Stomach smooth muscle (tissue), 2 donors: ENCODE data around the gene FIBCD1.
A peak's percentile ranks its signal among the peaks of the same experiment; 100 is the strongest.

ENCODE experiments used
- H3K27ac ChIP-seq: one replicate; pipeline ENCODE4 v1.7.0; 2013; ENCODE audit warnings: mild to moderate bottlenecking, low read length, inconsistent platforms
- H3K27me3 ChIP-seq, 2 donors: one replicate each; pipeline ENCODE4 v1.7.0; 2013; ENCODE audit warnings: low read length in 2 of 2; ENCODE audit not compliant: insufficient read depth in 2 of 2, control insufficient read depth in 1 of 2
- H3K36me3 ChIP-seq, 2 donors: one replicate each; pipeline ENCODE4 v1.7.0; 2013; ENCODE audit warnings: low read length in 2 of 2; ENCODE audit not compliant: control insufficient read depth in 2 of 2, insufficient read depth in 2 of 2
- H3K4me1 ChIP-seq: one replicate; pipeline ENCODE4 v1.7.0; 2013; ENCODE audit warnings: low read length; ENCODE audit not compliant: control insufficient read depth, insufficient read depth
- H3K4me3 ChIP-seq, 2 donors: one replicate each; pipeline ENCODE4 v1.7.0; 2013; ENCODE audit warnings: low read length in 2 of 2
- H3K9ac ChIP-seq, 2 donors: one replicate each; pipeline ENCODE4 v1.7.0; 2013; ENCODE audit warnings: low read length in 2 of 2, mild to moderate bottlenecking in 1 of 2
- H3K9me3 ChIP-seq, 2 donors: one replicate each; pipeline ENCODE4 v1.7.0; 2013; ENCODE audit warnings: low read length in 2 of 2; ENCODE audit not compliant: control insufficient read depth in 2 of 2
- donor health status: healthy.
- donor health status: Pancreatic carcinoma.

Gene FIBCD1

DNA sequence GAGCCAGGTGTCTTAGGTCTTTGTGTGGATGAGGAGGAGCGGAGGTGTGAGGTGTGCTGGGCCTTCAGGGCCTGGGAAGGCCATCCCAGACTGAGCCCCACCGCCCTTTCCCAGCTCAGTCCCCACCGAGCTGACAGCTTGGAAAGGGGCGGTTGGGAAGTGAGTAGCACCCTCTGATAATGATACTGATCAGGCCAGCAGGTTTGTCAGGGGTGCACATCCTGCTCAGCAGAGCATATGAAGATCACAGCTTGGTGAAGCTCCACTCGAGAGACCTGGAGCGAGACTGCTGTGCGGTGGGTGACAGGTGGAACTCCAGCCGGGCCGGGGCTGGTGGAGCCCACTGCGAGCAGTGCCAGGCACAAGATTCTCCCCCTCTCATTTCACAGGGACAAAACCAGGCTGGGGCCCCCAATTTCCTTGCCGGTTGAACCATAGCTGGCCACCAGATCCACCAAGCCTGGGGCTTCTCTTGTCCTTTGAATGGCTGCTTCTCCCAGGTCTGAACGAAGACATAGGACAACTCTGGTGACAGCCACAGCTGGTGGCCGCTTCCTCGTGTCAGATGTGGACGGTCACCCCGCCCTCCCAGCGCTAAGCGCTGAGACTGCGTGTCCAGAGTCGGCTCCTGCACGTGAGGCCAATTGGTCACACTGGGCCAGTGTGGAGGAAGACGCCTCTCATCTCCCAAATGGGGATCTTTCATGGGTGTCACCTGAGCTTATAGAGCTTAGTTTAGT lies 50.7 kb downstream of the FIBCD1 start:
- peaks cover 72 to 74% of the 10 kb centered on the region in 2 donors for H3K36me3 ChIP-seq
- H3K4me3 ChIP-seq = no peak overlapping the region
- H3K4me1 ChIP-seq = peaks cover 35% of the 10 kb centered on the region
- H3K9me3 ChIP-seq = no peaks in the 10 kb centered on the region
- no peak overlapping the region for H3K9ac ChIP-seq
- no peaks in the 10 kb centered on the region for H3K27me3 ChIP-seq
- H3K27ac ChIP-seq = peak overlapping the region; percentile 46

DNA sequence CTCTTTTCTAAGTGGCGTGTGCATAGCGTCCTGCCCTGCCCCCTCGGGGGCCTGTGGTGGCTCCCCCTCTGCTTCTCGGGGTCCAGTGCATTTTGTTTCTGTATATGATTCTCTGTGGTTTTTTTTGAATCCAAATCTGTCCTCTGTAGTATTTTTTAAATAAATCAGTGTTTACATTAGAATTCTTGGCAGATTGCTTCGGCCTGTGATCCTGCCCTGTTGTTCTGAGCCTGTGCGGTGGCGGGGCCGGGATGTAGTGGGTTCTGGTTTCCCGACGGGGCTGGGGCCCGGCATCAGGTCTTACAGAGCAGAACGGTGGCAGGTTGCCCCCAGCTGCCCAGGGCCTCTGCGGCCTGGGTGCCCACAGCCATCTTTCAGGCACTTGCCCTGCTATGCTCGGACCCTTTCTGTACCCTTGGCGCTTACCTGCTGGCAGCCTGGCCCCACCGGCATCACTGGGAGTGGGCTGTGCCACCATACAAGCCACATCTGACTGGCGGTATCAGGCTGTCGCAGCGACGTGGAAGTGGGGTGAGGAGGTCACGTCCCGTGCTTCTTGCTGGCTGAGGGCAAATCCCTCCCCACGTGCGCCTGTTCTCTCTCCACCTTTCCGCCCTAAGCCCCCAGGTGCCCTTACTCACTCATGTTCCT lies 51.4 kb downstream of the FIBCD1 start:
- H3K4me3 ChIP-seq = no peak overlapping the region
- peaks cover 65 to 67% of the 10 kb centered on the region in 2 donors for H3K36me3 ChIP-seq
- no peaks in the 10 kb centered on the region for H3K9me3 ChIP-seq
- H3K9ac ChIP-seq = no peak overlapping the region
- peak overlapping the region; percentile 46 for H3K27ac ChIP-seq
- no peaks in the 10 kb centered on the region for H3K27me3 ChIP-seq
- peaks cover 35% of the 10 kb centered on the region for H3K4me1 ChIP-seq

DNA sequence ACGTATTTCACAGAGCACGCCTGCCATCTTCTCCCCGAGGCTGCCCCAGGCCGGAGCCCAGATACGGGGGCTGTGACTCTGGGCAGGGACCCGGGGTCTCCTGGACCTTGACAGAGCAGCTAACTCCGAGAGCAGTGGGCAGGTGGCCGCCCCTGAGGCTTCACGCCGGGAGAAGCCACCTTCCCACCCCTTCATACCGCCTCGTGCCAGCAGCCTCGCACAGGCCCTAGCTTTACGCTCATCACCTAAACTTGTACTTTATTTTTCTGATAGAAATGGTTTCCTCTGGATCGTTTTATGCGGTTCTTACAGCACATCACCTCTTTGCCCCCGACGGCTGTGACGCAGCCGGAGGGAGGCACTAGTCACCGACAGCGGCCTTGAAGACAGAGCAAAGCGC lies 52.1 kb downstream of the FIBCD1 start:
- Histone ChIP-seq H3K9ac (no peak overlapping the region), H3K27ac (peak overlapping the region; percentile 46), H3K9me3 (no peaks in the 10 kb centered on the region), H3K4me3 (no peak overlapping the region), H3K36me3 (peaks cover 65 to 67% of the 10 kb centered on the region in 2 donors), H3K27me3 (no peaks in the 10 kb centered on the region), H3K4me1 (peaks cover 35% of the 10 kb centered on the region)

- H3K9me3 ChIP-seq = no peaks in the 10 kb centered on the region
- peak overlapping the region; percentile 58 for H3K27ac ChIP-seq
- peaks cover 35% of the 10 kb centered on the region for H3K4me1 ChIP-seq
- H3K4me3 ChIP-seq = no peak overlapping the region
- peaks cover 69 to 71% of the 10 kb centered on the region in 2 donors for H3K36me3 ChIP-seq
- H3K27me3 ChIP-seq = no peaks in the 10 kb centered on the region
- H3K9ac ChIP-seq = no peak overlapping the region
Observed at GRCh38 chr9:130885484-130886375, 53.3 kb downstream of the FIBCD1 start.

GRCh38 chr9:130884542-130885483 lies 54.2 kb downstream of the FIBCD1 start:
- Histone ChIP-seq H3K36me3 (peaks cover 69 to 71% of the 10 kb centered on the region in 2 donors), H3K4me3 (no peak overlapping the region), H3K9ac (no peak overlapping the region), H3K27me3 (no peaks in the 10 kb centered on the region), H3K9me3 (no peaks in the 10 kb centered on the region), H3K27ac (peak overlapping the region; percentile 58), H3K4me1 (peaks cover 35% of the 10 kb centered on the region)

- Histone ChIP-seq H3K36me3 (peaks cover 73 to 74% of the 10 kb centered on the region in 2 donors), H3K9me3 (no peaks in the 10 kb centered on the region), H3K27me3 (no peaks in the 10 kb centered on the region), H3K9ac (no peak overlapping the region), H3K4me1 (peaks cover 35% of the 10 kb centered on the region), H3K27ac (no peak overlapping the region), H3K4me3 (no peak overlapping the region)
Observed at GRCh38 chr9:130884111-130884531, 54.9 kb downstream of the FIBCD1 start.

- Histone ChIP-seq H3K27ac (no peak overlapping the region), H3K9me3 (no peaks in the 10 kb centered on the region), H3K9ac (no peak overlapping the region), H3K36me3 (peaks cover 71 to 81% of the 10 kb centered on the region in 2 donors), H3K27me3 (no peaks in the 10 kb centered on the region), H3K4me3 (no peak overlapping the region), H3K4me1 (peaks cover 35% of the 10 kb centered on the region)
Observed at GRCh38 chr9:130883479-130883878, 55.6 kb downstream of the FIBCD1 start.

DNA sequence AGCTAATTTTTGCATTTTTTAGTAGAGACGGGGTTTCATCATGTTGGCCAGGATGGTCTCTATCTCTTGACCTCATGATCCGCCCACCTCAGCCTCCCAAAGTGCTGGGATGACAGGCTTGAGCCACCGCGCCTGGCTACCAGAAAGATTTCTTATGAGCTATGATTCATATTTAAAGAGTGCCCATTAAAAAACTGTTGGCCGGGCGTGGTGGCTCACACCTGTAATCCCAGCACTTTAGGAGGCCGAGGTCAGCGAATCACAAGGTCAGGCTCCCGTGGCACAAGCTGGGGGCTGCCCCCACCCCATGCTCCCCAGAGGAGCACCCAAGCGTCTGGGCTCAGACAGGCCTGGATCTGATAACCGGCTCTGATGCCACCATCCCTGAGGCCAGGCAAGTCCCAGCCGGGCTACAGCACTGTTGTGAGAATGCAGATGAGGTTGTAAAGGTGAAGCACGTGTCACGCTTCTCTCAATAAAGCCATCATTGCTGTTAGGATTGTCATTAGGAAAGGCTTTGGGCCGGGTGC lies 56.3 kb downstream of the FIBCD1 start:
- Histone ChIP-seq H3K9ac (no peak overlapping the region), H3K27me3 (no peaks in the 10 kb centered on the region), H3K36me3 (peaks cover 69 to 79% of the 10 kb centered on the region in 2 donors), H3K4me3 (no peak overlapping the region), H3K9me3 (no peaks in the 10 kb centered on the region), H3K27ac (no peak overlapping the region), H3K4me1 (peaks cover 31% of the 10 kb centered on the region)

DNA sequence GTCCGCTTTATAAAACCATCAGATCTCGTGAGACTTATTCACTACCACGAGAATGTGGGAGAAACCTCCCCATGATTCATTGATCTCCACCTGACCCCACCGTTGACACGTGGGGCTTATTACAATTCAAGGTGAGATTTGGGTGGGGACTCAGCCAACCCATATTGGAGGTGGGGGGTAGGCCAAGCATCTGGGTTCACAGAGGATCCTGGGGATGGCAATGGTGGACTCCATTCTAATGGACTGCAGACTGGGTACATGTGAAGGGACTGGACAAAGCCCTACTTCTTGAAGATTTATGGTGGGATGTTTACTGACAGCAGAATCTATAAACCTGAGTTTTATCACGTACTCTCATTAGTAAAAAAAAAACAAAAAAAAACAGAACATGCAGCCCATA lies 57.5 kb downstream of the FIBCD1 start:
- H3K9me3 ChIP-seq = no peaks in the 10 kb centered on the region
- H3K9ac ChIP-seq = no peak overlapping the region
- no peak overlapping the region for H3K27ac ChIP-seq
- peaks cover 20% of the 10 kb centered on the region for H3K4me1 ChIP-seq
- no peak overlapping the region for H3K4me3 ChIP-seq
- peaks cover 69 to 72% of the 10 kb centered on the region in 2 donors for H3K36me3 ChIP-seq
- no peaks in the 10 kb centered on the region for H3K27me3 ChIP-seq
